ENCODE data around the gene LAMA2. TPM values are rescaled to one million over a fixed set of nuclear protein-coding genes. Genes with fewer than 3 reads are reported as not detected.

Gene LAMA2
- total RNA-seq, 2 experiments from 2014 or later: 0.69 to 1.5 TPM

DNA sequence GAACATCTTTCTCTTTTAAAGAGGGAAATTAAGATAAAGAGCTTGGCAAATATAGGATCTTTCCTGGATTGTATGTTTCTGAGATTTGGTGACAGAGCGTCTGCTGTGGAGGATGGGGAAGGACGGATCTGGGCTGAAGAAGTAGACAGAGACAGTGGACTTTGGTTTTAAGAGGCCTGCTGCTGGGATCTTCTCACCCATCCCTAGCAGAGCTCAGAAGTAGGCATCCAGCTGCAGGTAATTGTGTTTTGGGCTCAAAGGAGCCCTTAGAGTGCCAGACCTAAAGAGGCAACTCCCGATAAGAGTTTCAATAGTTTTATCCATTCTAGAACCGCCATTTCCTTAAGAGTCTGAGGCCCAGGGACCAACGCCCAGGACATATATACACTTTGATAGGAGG lies 20.8 kb downstream of the LAMA2 start:
- no peaks in the 10 kb centered on the region for H3K4me1 Mint-ChIP-seq (ENCODE audit: low read depth)
- intact Hi-C loops (cut with micrococcal nuclease): no loop called here
- POLR2A ChIA-PET: no interaction called here

GRCh38 chr6:128914051-128914450 lies 31.1 kb downstream of the LAMA2 start:
- TF ChIP-seq, protein P1, sequence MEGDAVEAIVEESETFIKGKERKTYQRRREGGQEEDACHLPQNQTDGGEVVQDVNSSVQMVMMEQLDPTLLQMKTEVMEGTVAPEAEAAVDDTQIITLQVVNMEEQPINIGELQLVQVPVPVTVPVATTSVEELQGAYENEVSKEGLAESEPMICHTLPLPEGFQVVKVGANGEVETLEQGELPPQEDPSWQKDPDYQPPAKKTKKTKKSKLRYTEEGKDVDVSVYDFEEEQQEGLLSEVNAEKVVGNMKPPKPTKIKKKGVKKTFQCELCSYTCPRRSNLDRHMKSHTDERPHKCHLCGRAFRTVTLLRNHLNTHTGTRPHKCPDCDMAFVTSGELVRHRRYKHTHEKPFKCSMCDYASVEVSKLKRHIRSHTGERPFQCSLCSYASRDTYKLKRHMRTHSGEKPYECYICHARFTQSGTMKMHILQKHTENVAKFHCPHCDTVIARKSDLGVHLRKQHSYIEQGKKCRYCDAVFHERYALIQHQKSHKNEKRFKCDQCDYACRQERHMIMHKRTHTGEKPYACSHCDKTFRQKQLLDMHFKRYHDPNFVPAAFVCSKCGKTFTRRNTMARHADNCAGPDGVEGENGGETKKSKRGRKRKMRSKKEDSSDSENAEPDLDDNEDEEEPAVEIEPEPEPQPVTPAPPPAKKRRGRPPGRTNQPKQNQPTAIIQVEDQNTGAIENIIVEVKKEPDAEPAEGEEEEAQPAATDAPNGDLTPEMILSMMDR (IDR thresholded peaks at IDR 0.05): no peak
- peaks cover 2% of the 10 kb centered on the region for H3K9me3 Mint-ChIP-seq
- no peak overlapping the region for H3K4me3 Mint-ChIP-seq
- no peak overlapping the region for H3K27ac Mint-ChIP-seq
- no peak for DNase-seq
- CTCF ChIA-PET: no interaction called here
- intact Hi-C loops (cut with micrococcal nuclease): no loop called here
- H3K27me3 Mint-ChIP-seq: peaks cover 6% of the 10 kb centered on the region
- ATAC-seq: no peak
- no peaks in the 10 kb centered on the region for H3K4me1 Mint-ChIP-seq (ENCODE audit: low read depth)
- POLR2A ChIA-PET: no interaction called here
- H3K36me3 Mint-ChIP-seq (ENCODE audit: low read depth): no peaks in the 10 kb centered on the region

More for the DNA sequence above, 20.8 kb downstream of the LAMA2 start:
- TF ChIP-seq, protein P1 (IDR thresholded peaks at IDR 0.05): no peak
- H3K36me3 Mint-ChIP-seq (ENCODE audit: low read depth): no peaks in the 10 kb centered on the region
- DNase-seq (no peak), ATAC-seq (no peak)
- no peak overlapping the region for H3K4me3 Mint-ChIP-seq
- H3K9me3 Mint-ChIP-seq: no peaks in the 10 kb centered on the region
- H3K27me3 Mint-ChIP-seq: no peaks in the 10 kb centered on the region
- no peak overlapping the region for H3K27ac Mint-ChIP-seq
- CTCF ChIA-PET: no interaction called here

- peaks cover 5% of the 10 kb centered on the region for H3K27me3 Mint-ChIP-seq
- no peaks in the 10 kb centered on the region for H3K9me3 Mint-ChIP-seq
- CTCF ChIA-PET: no interaction called here
- ATAC-seq (no peak), DNase-seq (no peak)
- no peak overlapping the region for H3K4me3 Mint-ChIP-seq
- intact Hi-C loops (cut with micrococcal nuclease): no loop called here
- TF ChIP-seq, protein P1 (IDR thresholded peaks at IDR 0.05): no peak
- no peaks in the 10 kb centered on the region for H3K36me3 Mint-ChIP-seq (ENCODE audit: low read depth)
- no peaks in the 10 kb centered on the region for H3K4me1 Mint-ChIP-seq (ENCODE audit: low read depth)
- POLR2A ChIA-PET: no interaction called here
- H3K27ac Mint-ChIP-seq: no peak overlapping the region
Measured at GRCh38 chr6:128918886-128919285, 35.9 kb downstream of the LAMA2 start.

GRCh38 chr6:128919412-128920180 lies 36.7 kb downstream of the LAMA2 start:
- H3K9me3 Mint-ChIP-seq: no peaks in the 10 kb centered on the region
- TF ChIP-seq, protein P1 (IDR thresholded peaks at IDR 0.05): no peak
- DNase-seq (no peak), ATAC-seq (no peak)
- ChIA-PET CTCF (no interaction called here), POLR2A (no interaction called here)
- intact Hi-C loops (cut with micrococcal nuclease): no loop called here
- H3K4me3 Mint-ChIP-seq: no peak overlapping the region
- H3K27me3 Mint-ChIP-seq: peaks cover 5% of the 10 kb centered on the region
- H3K4me1 Mint-ChIP-seq (ENCODE audit: low read depth): no peaks in the 10 kb centered on the region
- H3K27ac Mint-ChIP-seq: no peak overlapping the region
- no peaks in the 10 kb centered on the region for H3K36me3 Mint-ChIP-seq (ENCODE audit: low read depth)

GRCh38 chr6:128925765-128926164 lies 42.8 kb downstream of the LAMA2 start:
- Mint-ChIP-seq H3K4me3 (no peak overlapping the region), H3K4me1 (ENCODE audit: low read depth) (no peaks in the 10 kb centered on the region), H3K36me3 (ENCODE audit: low read depth) (no peaks in the 10 kb centered on the region), H3K9me3 (no peaks in the 10 kb centered on the region), H3K27ac (no peak overlapping the region), H3K27me3 (peaks cover 12% of the 10 kb centered on the region)
- TF ChIP-seq, protein P1 (IDR thresholded peaks at IDR 0.05): no peak
- no peak for ATAC-seq
- DNase-seq: no peak
- CTCF ChIA-PET: no interaction called here
- intact Hi-C loops (cut with micrococcal nuclease): no loop called here
- POLR2A ChIA-PET: no interaction called here

All from activated CD8-positive, alpha-beta T cell treated with anti-CD3 and anti-CD28 coated beads for 36 hours (primary cell).